SK-N-SH (cell line): ENCODE data around the gene FAM184A. TPM values are rescaled to one million over a fixed set of nuclear protein-coding genes. Genes with fewer than 3 reads are reported as not detected.
A peak's percentile ranks its signal among the peaks of the same experiment; 100 is the strongest.

Experiments used
- CTCF ChIA-PET: fragments of 300-600, 350-600 bp; formaldehyde crosslinking; extraction: SDS; loops from one replicate; lab custom pipeline; 2021; lab: Yijun Ruan, JAX
- POLR2A ChIA-PET: fragments of 350-600 bp; sonication (Branson Sonifier 250); formaldehyde crosslinking; extraction: SDS; loops from one replicate; lab custom pipeline; 2020; ENCODE audit warnings: antibody characterized with exemption, inconsistent platforms; lab: Yijun Ruan, JAX
- DNase-seq: peaks from one replicate; pipeline ENCODE4 v3.0.0; 2012
- H2AFZ ChIP-seq: fragments of 200-600 bp; sonication (generic); 2 replicates; pipeline ENCODE4 v1.8.1; 2016; ENCODE audit warnings: antibody characterized with exemption, mild to moderate bottlenecking, low read depth
- H3F3A ChIP-seq: fragments of 200-600 bp; sonication (generic); replicated peaks from 2 replicates; pipeline ENCODE3; 2016; ENCODE audit warnings: antibody characterized with exemption, mild to moderate bottlenecking; ENCODE audit not compliant: insufficient read depth
- H3K27ac ChIP-seq, 2 experiments: fragments of 200-500 bp in 1 of 2; fragments of 200-600 bp in 1 of 2; sonication (Bioruptor generic) in 1 of 2; sonication (generic), shearing (Covaris generic) in 1 of 2; 2 replicates each; pipeline versions ENCODE4 v1.5.1 to v1.6.1; 2014 to 2016; ENCODE audit warnings: low read depth in 2 of 2, inconsistent platforms in 1 of 2, low read length in 1 of 2, mild to moderate bottlenecking in 1 of 2, mixed read lengths in 1 of 2
- H3K27me3 ChIP-seq: fragments of 200-600 bp; sonication (generic), shearing (Covaris generic); 2 replicates; pipeline ENCODE4 v1.6.1; 2016; ENCODE audit warnings: mixed run types; ENCODE audit not compliant: insufficient read depth
- H3K36me3 ChIP-seq, 2 experiments: fragments of 200-500 bp in 1 of 2; fragments of 200-600 bp in 1 of 2; sonication (Bioruptor generic) in 1 of 2; sonication (generic) in 1 of 2; replicated peaks in 1 of 2; 2 replicates each; pipeline versions ENCODE3 to v1.5.1; 2014 to 2016; ENCODE audit warnings: low read length in 1 of 2, mild to moderate bottlenecking in 1 of 2; ENCODE audit not compliant: insufficient read depth in 2 of 2, control insufficient read depth in 1 of 2
- H3K4me1 ChIP-seq, 2 experiments: fragments of 200-500 bp in 1 of 2; fragments of 200-600 bp in 1 of 2; sonication (Bioruptor generic) in 1 of 2; sonication (generic), shearing (Covaris generic) in 1 of 2; 2 replicates each; pipeline versions ENCODE4 v1.5.1 to v1.6.1; 2014 to 2016; ENCODE audit warnings: low read depth in 1 of 2, low read length in 1 of 2, mixed run types in 1 of 2; ENCODE audit not compliant: insufficient read depth in 2 of 2, control insufficient read depth in 1 of 2
- H3K4me2 ChIP-seq: fragments of 200-600 bp; sonication (generic), shearing (Covaris generic); 2 replicates; pipeline ENCODE4 v1.6.1; 2017; ENCODE audit warnings: mixed run types
- H3K4me3 ChIP-seq, 2 experiments: fragments of 200-500 bp in 1 of 2; fragments of 200-600 bp in 1 of 2; sonication (Bioruptor generic) in 1 of 2; sonication (generic), shearing (Covaris generic) in 1 of 2; 2 replicates each; pipeline versions ENCODE4 v1.5.1 to v1.8.1; 2014 to 2016; ENCODE audit warnings: low read depth in 2 of 2, inconsistent platforms in 1 of 2, low read length in 1 of 2, mild to moderate bottlenecking in 1 of 2, mixed read lengths in 1 of 2, moderate library complexity in 1 of 2
- H3K79me2 ChIP-seq: fragments of 200-600 bp; sonication (generic); 2 replicates; pipeline ENCODE4 v1.8.1; 2017; ENCODE audit warnings: mild to moderate bottlenecking; ENCODE audit not compliant: insufficient read depth
- H3K9ac ChIP-seq: fragments of 200-600 bp; sonication (generic); 2 replicates; pipeline ENCODE4 v1.6.1; 2017; ENCODE audit warnings: mixed run types
- H3K9me2 ChIP-seq: fragments of 200-600 bp; sonication (generic); 2 replicates; pipeline ENCODE4 v1.6.1; 2017; ENCODE audit warnings: mixed run types
- H3K9me3 ChIP-seq: fragments of 200-600 bp; sonication (generic); 2 replicates; pipeline ENCODE4 v1.6.1; 2017; ENCODE audit warnings: mixed run types, mild to moderate bottlenecking, moderate library complexity
- H4K20me1 ChIP-seq: fragments of 200-600 bp; sonication (generic); 2 replicates; pipeline ENCODE4 v1.6.1; 2017; ENCODE audit warnings: mild to moderate bottlenecking, mixed run types; ENCODE audit not compliant: insufficient read depth
- ELF1 ChIP-seq: IDR thresholded peaks from 2 replicates; pipeline ENCODE4 v1.4.0; 2012
- FOSL2 ChIP-seq: IDR thresholded peaks from 2 replicates; pipeline ENCODE4 v1.4.0; 2012; ENCODE audit warnings: low read depth, mild to moderate bottlenecking, moderate library complexity, borderline replicate concordance
- GABPA ChIP-seq: IDR thresholded peaks from 2 replicates; pipeline ENCODE4 v1.4.0; 2012; ENCODE audit warnings: low read depth, mild to moderate bottlenecking
- JUND ChIP-seq: IDR thresholded peaks from 2 replicates; pipeline ENCODE4 v1.4.0; 2012
- NRF1 ChIP-seq: IDR thresholded peaks from 2 replicates; pipeline ENCODE4 v1.6.1; 2012; ENCODE audit warnings: low read depth, mild to moderate bottlenecking, low read length
- POLR2AphosphoS5 ChIP-seq: IDR thresholded peaks from 2 replicates; pipeline ENCODE4 v1.6.1; 2012; ENCODE audit warnings: low read depth, low read length
- RFX5 ChIP-seq: IDR thresholded peaks from 2 replicates; pipeline ENCODE4 v1.6.1; 2012; ENCODE audit warnings: mild to moderate bottlenecking, improper control_type of control experiment, low read length
- RXRA ChIP-seq: IDR thresholded peaks from 2 replicates; pipeline ENCODE4 v1.4.0; 2012; ENCODE audit warnings: low read depth, mild to moderate bottlenecking, borderline replicate concordance
- SIN3A ChIP-seq: IDR thresholded peaks from 2 replicates; pipeline ENCODE4 v1.6.1; 2012; ENCODE audit warnings: low read depth, mild to moderate bottlenecking, low read length, moderate library complexity, borderline replicate concordance
- TCF12 ChIP-seq: IDR thresholded peaks from 2 replicates; pipeline ENCODE4 v1.4.0; 2012
- WGBS: methylation state at CpG from one replicate; pipeline ENCODE4 v1.1.6; 2017; ENCODE audit warnings: low lambda C conversion rate; 5-methylcytosine and 5-hydroxymethylcytosine counted together
- polyA plus RNA-seq, 3 experiments: library from polyadenylated mRNA; depleted of rRNA; stranded (reverse); fragments of >200 nt; gene quantifications; 2 replicates each; pipeline ENCODE4 v1.2.3, GENCODE V29; 2012
- TF ChIP-seq, protein P1 (sequence below): IDR thresholded peaks from 2 replicates; pipeline ENCODE4 v1.6.1; 2012; ENCODE audit warnings: mild to moderate bottlenecking, low read depth, low read length, moderate library complexity
- TF ChIP-seq, protein P2 (sequence below): fragments of 150-350 bp; IDR thresholded peaks from 2 replicates; pipeline ENCODE4 v1.6.1; 2016; ENCODE audit warnings: mild to moderate bottlenecking, low read depth, low read length
- TF ChIP-seq, protein P3 (sequence below): IDR thresholded peaks from 2 replicates; pipeline ENCODE4 v1.4.0; 2012; ENCODE audit warnings: low read depth, borderline replicate concordance
- TF ChIP-seq, protein P4 (sequence below): IDR thresholded peaks from 2 replicates; pipeline ENCODE4 v1.4.0; 2012; ENCODE audit warnings: low read depth, borderline replicate concordance

FAM184A gene
- polyA plus RNA-seq, 1 of the 3 experiments (the other 2 are of a cell fraction): 0.38 TPM

DNA sequence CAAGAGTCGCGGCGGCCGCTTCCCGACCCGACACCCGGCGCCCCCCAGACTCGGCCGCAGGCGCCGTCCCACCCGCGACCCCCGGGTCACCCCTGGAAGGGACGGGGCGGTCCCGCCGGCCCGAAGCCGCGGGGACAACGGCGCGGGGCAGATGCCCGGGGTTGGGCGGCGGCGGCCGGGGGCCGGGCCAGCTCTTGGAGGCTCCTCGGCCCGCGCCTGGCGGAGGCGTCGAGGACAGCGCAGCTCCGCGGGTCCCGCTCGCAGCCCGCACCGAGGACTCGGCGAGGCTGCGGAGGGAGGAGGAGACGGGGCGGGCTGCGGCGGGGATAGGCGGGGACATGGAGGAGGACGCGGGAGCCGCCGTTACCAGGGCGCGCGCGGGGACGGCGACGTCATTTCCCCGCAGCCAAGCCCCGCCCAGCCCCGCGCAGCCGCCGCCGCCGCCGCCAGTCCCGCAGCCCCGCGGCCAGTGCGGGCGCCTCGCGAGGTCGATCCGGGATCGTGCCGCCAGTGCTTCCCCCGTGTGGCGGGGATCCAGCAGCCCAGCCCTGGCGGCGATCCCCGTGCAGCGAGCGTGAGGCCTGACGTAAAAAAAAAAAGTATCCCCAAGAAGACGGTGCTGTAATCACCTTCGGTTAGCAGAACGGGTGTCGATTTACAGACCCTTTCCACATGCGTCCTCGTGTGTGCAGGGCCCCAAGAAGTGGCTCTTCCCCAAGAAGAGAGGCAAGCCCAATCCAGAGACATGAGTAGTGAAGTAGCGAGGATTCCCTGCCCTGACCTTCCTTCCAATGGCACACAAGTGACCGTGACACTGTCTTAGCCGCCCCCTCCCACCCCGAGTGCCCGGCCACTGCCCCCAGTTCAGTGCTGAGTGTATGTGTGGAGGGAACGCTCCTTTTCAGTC lies at the start of gene FAM184A (continued):
- TF ChIP-seq, protein P1, sequence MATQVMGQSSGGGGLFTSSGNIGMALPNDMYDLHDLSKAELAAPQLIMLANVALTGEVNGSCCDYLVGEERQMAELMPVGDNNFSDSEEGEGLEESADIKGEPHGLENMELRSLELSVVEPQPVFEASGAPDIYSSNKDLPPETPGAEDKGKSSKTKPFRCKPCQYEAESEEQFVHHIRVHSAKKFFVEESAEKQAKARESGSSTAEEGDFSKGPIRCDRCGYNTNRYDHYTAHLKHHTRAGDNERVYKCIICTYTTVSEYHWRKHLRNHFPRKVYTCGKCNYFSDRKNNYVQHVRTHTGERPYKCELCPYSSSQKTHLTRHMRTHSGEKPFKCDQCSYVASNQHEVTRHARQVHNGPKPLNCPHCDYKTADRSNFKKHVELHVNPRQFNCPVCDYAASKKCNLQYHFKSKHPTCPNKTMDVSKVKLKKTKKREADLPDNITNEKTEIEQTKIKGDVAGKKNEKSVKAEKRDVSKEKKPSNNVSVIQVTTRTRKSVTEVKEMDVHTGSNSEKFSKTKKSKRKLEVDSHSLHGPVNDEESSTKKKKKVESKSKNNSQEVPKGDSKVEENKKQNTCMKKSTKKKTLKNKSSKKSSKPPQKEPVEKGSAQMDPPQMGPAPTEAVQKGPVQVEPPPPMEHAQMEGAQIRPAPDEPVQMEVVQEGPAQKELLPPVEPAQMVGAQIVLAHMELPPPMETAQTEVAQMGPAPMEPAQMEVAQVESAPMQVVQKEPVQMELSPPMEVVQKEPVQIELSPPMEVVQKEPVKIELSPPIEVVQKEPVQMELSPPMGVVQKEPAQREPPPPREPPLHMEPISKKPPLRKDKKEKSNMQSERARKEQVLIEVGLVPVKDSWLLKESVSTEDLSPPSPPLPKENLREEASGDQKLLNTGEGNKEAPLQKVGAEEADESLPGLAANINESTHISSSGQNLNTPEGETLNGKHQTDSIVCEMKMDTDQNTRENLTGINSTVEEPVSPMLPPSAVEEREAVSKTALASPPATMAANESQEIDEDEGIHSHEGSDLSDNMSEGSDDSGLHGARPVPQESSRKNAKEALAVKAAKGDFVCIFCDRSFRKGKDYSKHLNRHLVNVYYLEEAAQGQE: no peak
- TF ChIP-seq, protein P2, sequence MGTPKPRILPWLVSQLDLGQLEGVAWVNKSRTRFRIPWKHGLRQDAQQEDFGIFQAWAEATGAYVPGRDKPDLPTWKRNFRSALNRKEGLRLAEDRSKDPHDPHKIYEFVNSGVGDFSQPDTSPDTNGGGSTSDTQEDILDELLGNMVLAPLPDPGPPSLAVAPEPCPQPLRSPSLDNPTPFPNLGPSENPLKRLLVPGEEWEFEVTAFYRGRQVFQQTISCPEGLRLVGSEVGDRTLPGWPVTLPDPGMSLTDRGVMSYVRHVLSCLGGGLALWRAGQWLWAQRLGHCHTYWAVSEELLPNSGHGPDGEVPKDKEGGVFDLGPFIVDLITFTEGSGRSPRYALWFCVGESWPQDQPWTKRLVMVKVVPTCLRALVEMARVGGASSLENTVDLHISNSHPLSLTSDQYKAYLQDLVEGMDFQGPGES: no peak
- TF ChIP-seq, protein P3, sequence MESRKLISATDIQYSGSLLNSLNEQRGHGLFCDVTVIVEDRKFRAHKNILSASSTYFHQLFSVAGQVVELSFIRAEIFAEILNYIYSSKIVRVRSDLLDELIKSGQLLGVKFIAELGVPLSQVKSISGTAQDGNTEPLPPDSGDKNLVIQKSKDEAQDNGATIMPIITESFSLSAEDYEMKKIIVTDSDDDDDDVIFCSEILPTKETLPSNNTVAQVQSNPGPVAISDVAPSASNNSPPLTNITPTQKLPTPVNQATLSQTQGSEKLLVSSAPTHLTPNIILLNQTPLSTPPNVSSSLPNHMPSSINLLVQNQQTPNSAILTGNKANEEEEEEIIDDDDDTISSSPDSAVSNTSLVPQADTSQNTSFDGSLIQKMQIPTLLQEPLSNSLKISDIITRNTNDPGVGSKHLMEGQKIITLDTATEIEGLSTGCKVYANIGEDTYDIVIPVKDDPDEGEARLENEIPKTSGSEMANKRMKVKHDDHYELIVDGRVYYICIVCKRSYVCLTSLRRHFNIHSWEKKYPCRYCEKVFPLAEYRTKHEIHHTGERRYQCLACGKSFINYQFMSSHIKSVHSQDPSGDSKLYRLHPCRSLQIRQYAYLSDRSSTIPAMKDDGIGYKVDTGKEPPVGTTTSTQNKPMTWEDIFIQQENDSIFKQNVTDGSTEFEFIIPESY: 0 out of 2 replicates have a peak, but pooled peaks have one; percentile 23
- TF ChIP-seq POLR2AphosphoS5 (no peak), SIN3A (no peak), TCF12 (no peak), JUND (no peak)

DNA sequence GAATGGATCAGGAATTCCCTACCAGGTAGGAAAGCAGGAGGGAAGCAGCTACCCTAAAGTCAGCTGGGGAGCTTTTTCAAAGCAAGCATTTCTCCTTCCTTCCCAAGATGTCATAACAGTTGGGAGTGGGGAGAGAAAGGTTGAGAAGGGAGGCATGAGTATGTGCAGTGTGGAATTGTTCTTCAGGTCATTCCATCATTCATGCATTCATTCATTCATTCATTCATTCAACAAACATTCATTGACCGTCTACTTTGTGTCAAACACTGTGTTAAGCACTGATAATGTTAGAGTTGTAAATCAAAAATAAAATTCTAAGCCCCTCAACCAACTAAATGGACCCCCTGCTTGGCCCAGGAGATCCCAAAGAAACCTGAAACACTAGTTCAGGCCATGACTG lies 49.2 kb upstream of the FAM184A start:
- Histone ChIP-seq H3K36me3 (no peaks in the 10 kb centered on the region), H4K20me1 (no peaks in the 10 kb centered on the region), H3F3A (peaks cover 16% of the 10 kb centered on the region), H3K4me2 (no peak overlapping the region), H3K9me2 (no peaks in the 10 kb centered on the region), H3K27me3 (no peaks in the 10 kb centered on the region), H3K27ac (peak overlapping the region in 1 of 2 experiments; percentile 82; a peak in 3 of 4 replicates), H3K4me3 (no peak overlapping the region), H3K9ac (no peak overlapping the region)
- CTCF ChIA-PET: interaction anchor here (0.7 to 3.0 kb wide), 2 partner anchors 17 to 21 kb away, joined by 4 to 23 read pairs; no protein-coding TSS in a partner anchor
- DNase-seq: no peak
- no peak for TF ChIP-seq NRF1
- no peak for TF ChIP-seq GABPA
- TF ChIP-seq RFX5: no peak
- TF ChIP-seq, protein P4, sequence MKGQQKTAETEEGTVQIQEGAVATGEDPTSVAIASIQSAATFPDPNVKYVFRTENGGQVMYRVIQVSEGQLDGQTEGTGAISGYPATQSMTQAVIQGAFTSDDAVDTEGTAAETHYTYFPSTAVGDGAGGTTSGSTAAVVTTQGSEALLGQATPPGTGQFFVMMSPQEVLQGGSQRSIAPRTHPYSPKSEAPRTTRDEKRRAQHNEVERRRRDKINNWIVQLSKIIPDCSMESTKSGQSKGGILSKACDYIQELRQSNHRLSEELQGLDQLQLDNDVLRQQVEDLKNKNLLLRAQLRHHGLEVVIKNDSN: no peak
- no peak for TF ChIP-seq RXRA
- TF ChIP-seq TCF12: no peak
- TF ChIP-seq, protein P3: no peak
- no peak for TF ChIP-seq ELF1
- TF ChIP-seq FOSL2: no peak
- TF ChIP-seq, all 33 proteins: peak for 0
- no peaks in the 10 kb centered on the region for H3K9me3 ChIP-seq
- peaks cover 18 to 21% of the 10 kb centered on the region in 2 experiments for H3K4me1 ChIP-seq
- WGBS: 89% methylated on average over 1 of the region's 1 CpG
- POLR2A ChIA-PET: no interaction called here
- H3K79me2 ChIP-seq: no peaks in the 10 kb centered on the region
- H2AFZ ChIP-seq: no peak overlapping the region
